ENCODE data around the gene DDAH1. TPM values are rescaled to one million over a fixed set of nuclear protein-coding genes. Genes with fewer than 3 reads are reported as not detected.

The DDAH1 gene
- total RNA-seq, 4 donors from 2014 or later, result 8.3 to 21.1 (median 13.3) TPM

GRCh38 chr1:85496941-85497582 lies 32.1 kb upstream of the DDAH1 start:
- no peak overlapping the region for H3K4me3 ChIP-seq (ENCODE audit: low read depth, poor library complexity, severe bottlenecking)
- no peak for DNase-seq (ENCODE audit: low spot score in 2 of 2)
- intact Hi-C loops (cut with DNase I; ENCODE audit: low total_unique reads), result no loop called here
- WGBS, 2 donors, result 25 to 50% methylated on average over 2 of the region's 2 CpGs
- TF ChIP-seq POLR2A (IDR thresholded peaks at IDR 0.05) (no peak), CTCF (IDR thresholded peaks at IDR 0.05) (no peak)

- intact Hi-C loops (cut with DNase I; ENCODE audit: low total_unique reads), result no loop called here
- TF ChIP-seq CTCF (IDR thresholded peaks at IDR 0.05), result no peak
- TF ChIP-seq POLR2A (IDR thresholded peaks at IDR 0.05), result no peak
- WGBS, 2 donors, result 36 to 42% methylated on average over 6 of the region's 6 CpGs
- no peak overlapping the region for H3K4me3 ChIP-seq (ENCODE audit: low read depth, poor library complexity, severe bottlenecking)
- peak in 1 of 2 donors; percentile 74 for DNase-seq (ENCODE audit: low spot score in 2 of 2)
Measured at GRCh38 chr1:85495556-85495955, 30.6 kb upstream of the DDAH1 start.

GRCh38 chr1:85494904-85495266 lies 29.9 kb upstream of the DDAH1 start:
- 31 to 43% methylated on average over 2 of the region's 2 CpGs for WGBS, 2 donors
- no peak for DNase-seq (ENCODE audit: low spot score in 2 of 2)

GRCh38 chr1:85494074-85494903 lies 29.3 kb upstream of the DDAH1 start:
- intact Hi-C loops (cut with DNase I; ENCODE audit: low total_unique reads), result no loop called here
- no peak for DNase-seq (ENCODE audit: low spot score in 2 of 2)
- TF ChIP-seq POLR2A (IDR thresholded peaks at IDR 0.05) (no peak), CTCF (IDR thresholded peaks at IDR 0.05) (no peak)
- WGBS, 2 donors, result 48 to 80% methylated on average over 1 of the region's 1 CpG
- no peak overlapping the region for H3K4me3 ChIP-seq (ENCODE audit: low read depth, poor library complexity, severe bottlenecking)

More at GRCh38 chr1:85494904-85495266, 29.9 kb upstream of the DDAH1 start:
- intact Hi-C loops (cut with DNase I; ENCODE audit: low total_unique reads), result no loop called here
- no peak overlapping the region for H3K4me3 ChIP-seq (ENCODE audit: low read depth, poor library complexity, severe bottlenecking)
- TF ChIP-seq POLR2A (IDR thresholded peaks at IDR 0.05), result no peak
- no peak for TF ChIP-seq CTCF (IDR thresholded peaks at IDR 0.05)

- intact Hi-C loops (cut with DNase I; ENCODE audit: low total_unique reads), result no loop called here
- WGBS, 2 donors, result 100% methylated on average over 1 of the region's 1 CpG
- no peak for DNase-seq (ENCODE audit: low spot score in 2 of 2)
- TF ChIP-seq CTCF (IDR thresholded peaks at IDR 0.05), result no peak
- TF ChIP-seq POLR2A (IDR thresholded peaks at IDR 0.05), result no peak
- no peak overlapping the region for H3K4me3 ChIP-seq (ENCODE audit: low read depth, poor library complexity, severe bottlenecking)
Measured at GRCh38 chr1:85490270-85490985, 25.5 kb upstream of the DDAH1 start.
